Neural cell (in vitro differentiated cells): ENCODE results near the gene OR10D3. TPM values are rescaled to one million over a fixed set of nuclear protein-coding genes. Genes with fewer than 3 reads are reported as not detected.

ENCODE experiments used
- H2AFZ ChIP-seq: fragments of 200-600, 300-800 bp; sonication (generic), shearing (Covaris generic); 2 replicates; pipeline ENCODE4 v1.6.0; 2014; ENCODE audit warnings: low read depth, mild to moderate bottlenecking, antibody characterized with exemption, low read length, moderate library complexity
- H3F3A ChIP-seq: fragments of 200-600 bp; shearing (Covaris generic); 2 replicates; pipeline ENCODE4 v1.6.1; 2016; ENCODE audit warnings: mild to moderate bottlenecking, moderate library complexity, mixed read lengths, antibody characterized with exemption, low read length; ENCODE audit not compliant: insufficient read depth, poor library complexity, severe bottlenecking
- H3K27ac ChIP-seq: fragments of 200-600, 300-800 bp; sonication (generic), shearing (Covaris generic); 2 replicates; pipeline ENCODE4 v1.5.1; 2014; ENCODE audit warnings: mild to moderate bottlenecking, low read length, moderate library complexity
- H3K27me3 ChIP-seq: fragments of 300-800, 200-600 bp; sonication (generic), shearing (Covaris generic); 2 replicates; pipeline ENCODE4 v1.6.0; 2014; ENCODE audit warnings: mild to moderate bottlenecking, low read depth, low read length, moderate library complexity; ENCODE audit not compliant: insufficient read depth
- H3K36me3 ChIP-seq: fragments of 300-800, 200-600 bp; sonication (generic), shearing (Covaris generic); 2 replicates; pipeline ENCODE4 v1.5.1; 2014; ENCODE audit warnings: mild to moderate bottlenecking, antibody characterized with exemption, low read length, moderate library complexity; ENCODE audit not compliant: insufficient read depth
- H3K4me2 ChIP-seq: fragments of 300-800, 200-600 bp; sonication (generic), shearing (Covaris generic); 2 replicates; pipeline ENCODE4 v1.6.0; 2014; ENCODE audit warnings: mild to moderate bottlenecking, low read length
- H3K4me3 ChIP-seq: fragments of 300-800, 200-600 bp; sonication (generic), shearing (Covaris generic); 2 replicates; pipeline ENCODE4 v1.5.1; 2014; ENCODE audit warnings: mild to moderate bottlenecking, low read length, moderate library complexity
- H3K79me2 ChIP-seq: fragments of 200-600 bp; shearing (Covaris generic); replicated peaks from 2 replicates; pipeline ENCODE4 v1.6.0; 2014; ENCODE audit warnings: mild to moderate bottlenecking, low read length, moderate library complexity; ENCODE audit not compliant: insufficient read depth
- H3K9ac ChIP-seq: fragments of 300-800, 200-600 bp; sonication (generic), shearing (Covaris generic); 2 replicates; pipeline ENCODE4 v1.6.1; 2016; ENCODE audit warnings: mild to moderate bottlenecking, low read length, mixed read lengths
- H3K9me2 ChIP-seq: fragments of 200-600 bp; shearing (Covaris generic); 2 replicates; pipeline ENCODE4 v1.6.1; 2016; ENCODE audit warnings: mild to moderate bottlenecking, low read length, mixed read lengths; ENCODE audit not compliant: insufficient read depth
- H3K9me3 ChIP-seq: fragments of 200-600, 300-800 bp; sonication (generic), shearing (Covaris generic); 2 replicates; pipeline ENCODE4 v1.6.1; 2016; ENCODE audit warnings: mild to moderate bottlenecking, mixed run types, low read length, moderate library complexity, mixed read lengths
- H4K20me1 ChIP-seq: fragments of 200-600 bp; shearing (Covaris generic); 2 replicates; pipeline ENCODE4 v1.6.1; 2016; ENCODE audit warnings: mild to moderate bottlenecking, mixed run types; ENCODE audit not compliant: insufficient read depth
- CTCF ChIP-seq: fragments of 450-650 bp; IDR thresholded peaks from 2 replicates; pipeline ENCODE4 v1.5.1; 2014; ENCODE audit warnings: antibody characterized with exemption, mild to moderate bottlenecking, moderate library complexity; ENCODE audit not compliant: poor library complexity, severe bottlenecking
- EP300 ChIP-seq: fragments of 450-650 bp; conservative IDR thresholded peaks from 2 replicates; pipeline ENCODE4 v1.6.1; 2014; ENCODE audit warnings: antibody characterized with exemption, mild to moderate bottlenecking, moderate library complexity; ENCODE audit not compliant: poor library complexity, severe bottlenecking
- EZH2 ChIP-seq: fragments of 200-600, 300-800 bp; shearing (Covaris generic), sonication (generic); IDR thresholded peaks from 2 replicates; pipeline ENCODE4 v1.6.1; 2014; ENCODE audit warnings: antibody characterized with exemption, low read length, borderline replicate concordance, mild to moderate bottlenecking; ENCODE audit not compliant: insufficient read depth, poor library complexity, severe bottlenecking
- MXI1 ChIP-seq: fragments of 450-650 bp; conservative IDR thresholded peaks from 2 replicates; pipeline ENCODE4 v1.6.1; 2014; ENCODE audit warnings: antibody characterized with exemption, mild to moderate bottlenecking; ENCODE audit not compliant: poor library complexity, severe bottlenecking
- POLR2AphosphoS5 ChIP-seq: IDR thresholded peaks from 2 replicates; pipeline ENCODE4 v1.6.1; 2012
- RAD21 ChIP-seq: fragments of 450-650 bp; conservative IDR thresholded peaks from 2 replicates; pipeline ENCODE4 v1.6.1; 2014; ENCODE audit warnings: antibody characterized with exemption, mild to moderate bottlenecking, moderate library complexity
- REST ChIP-seq: IDR thresholded peaks from 2 replicates; pipeline ENCODE4 v1.6.1; 2012; ENCODE audit warnings: borderline replicate concordance
- SMC3 ChIP-seq: fragments of 450-650 bp; conservative IDR thresholded peaks from 2 replicates; pipeline ENCODE4 v1.6.1; 2014; ENCODE audit warnings: antibody characterized with exemption, mild to moderate bottlenecking, moderate library complexity; ENCODE audit not compliant: poor library complexity
- TAF1 ChIP-seq: IDR thresholded peaks from 2 replicates; pipeline ENCODE4 v1.6.1; 2012; ENCODE audit warnings: low read depth
- polyA plus RNA-seq: library from polyadenylated mRNA; depleted of rRNA; stranded (reverse); fragments of >200 nt; gene quantifications from 2 replicates; pipeline ENCODE4 v1.2.3, GENCODE V29; 2014

The OR10D3 gene
- polyA plus RNA-seq, 1 donor from 2014 or later: not detected

GRCh38 chr11:124209824-124210357, 26.7 kb downstream of the OR10D3 start:
- no peaks in the 10 kb centered on the region for H3K9me3 ChIP-seq
- no peaks in the 10 kb centered on the region for H3F3A ChIP-seq
- TF ChIP-seq RAD21: no peak
- no peak for TF ChIP-seq SMC3
- TF ChIP-seq EZH2: no peak
- no peak for TF ChIP-seq POLR2AphosphoS5
- no peak for TF ChIP-seq MXI1
- no peak for TF ChIP-seq EP300
- TF ChIP-seq REST: no peak
- TF ChIP-seq CTCF: no peak
- TF ChIP-seq TAF1: no peak
- H3K36me3 ChIP-seq: no peaks in the 10 kb centered on the region
- no peak overlapping the region for H3K27ac ChIP-seq
- H2AFZ ChIP-seq: no peak overlapping the region
- H3K4me3 ChIP-seq: no peak overlapping the region
- H3K9ac ChIP-seq: no peak overlapping the region
- no peaks in the 10 kb centered on the region for H3K27me3 ChIP-seq
- H4K20me1 ChIP-seq: no peaks in the 10 kb centered on the region
- H3K79me2 ChIP-seq: no peaks in the 10 kb centered on the region
- no peak overlapping the region for H3K4me2 ChIP-seq
- no peaks in the 10 kb centered on the region for H3K9me2 ChIP-seq

GRCh38 chr11:124210421-124210820, 27.3 kb downstream of the OR10D3 start:
- Histone ChIP-seq H3K27me3 (no peaks in the 10 kb centered on the region), H3K9ac (no peak overlapping the region), H3K9me3 (no peaks in the 10 kb centered on the region), H4K20me1 (no peaks in the 10 kb centered on the region), H3K27ac (no peak overlapping the region), H3K79me2 (no peaks in the 10 kb centered on the region), H3F3A (no peaks in the 10 kb centered on the region), H3K4me2 (no peak overlapping the region), H3K9me2 (no peaks in the 10 kb centered on the region), H2AFZ (no peak overlapping the region), H3K36me3 (no peaks in the 10 kb centered on the region), H3K4me3 (no peak overlapping the region)
- TF ChIP-seq EP300 (no peak), TAF1 (no peak), CTCF (no peak), MXI1 (no peak), POLR2AphosphoS5 (no peak), REST (no peak), EZH2 (no peak), SMC3 (no peak), RAD21 (no peak)
